K562 (cell line): Measurements from ENCODE around the gene SLC41A3. TPM values are rescaled to one million over a fixed set of nuclear protein-coding genes. Genes with fewer than 3 reads are reported as not detected.

Experiments used
- ATAC-seq: fragments of 200-7000 bp; cut with Tn5 transposase; 3 replicates; pipeline ENCODE4 v1.9.1; 2020; ENCODE audit warnings: moderate library complexity
- BruUV-seq: library from RNA; stranded (reverse); fragments of 400-500 nt; replicated peaks from 2 replicates; lab custom pipeline; 2021; lab: Mats Ljungman, UMichigan
- CTCF ChIA-PET: fragments of 300-600 bp; formaldehyde crosslinking; extraction: SDS; loops from one replicate; lab custom pipeline; 2021; ENCODE audit warnings: low intra/inter-chr PET ratio; lab: Yijun Ruan, JAX
- POLR2A ChIA-PET: fragments of 300-600, 350-650 bp; sonication (Branson Sonifier 250); formaldehyde crosslinking; extraction: SDS; loops from one replicate; lab custom pipeline; 2021; ENCODE audit warnings: antibody characterized with exemption, inconsistent platforms; lab: Yijun Ruan, JAX
- DNase-seq, 4 experiments: peaks; one replicate each; pipeline versions ENCODE4 v3.0.0 to v3.0.0-alpha.2; 2011 to 2018; ENCODE audit warnings: low spot score in 3 of 4, mixed read lengths in 3 of 4; ENCODE audit errors: extremely low read depth in 1 of 4
- FAIRE-seq: peaks from 2 replicates; lab custom pipeline; 2011; peaks lifted over from hg19 to GRCh38; lab: Jason Lieb, UNC
- H2AFZ ChIP-seq: 2 replicates; pipeline ENCODE4 v1.6.0; 2011; ENCODE audit warnings: low read depth, low read length, control low read depth, inconsistent platforms
- H3K27ac ChIP-seq: fragments of 200-600 bp; 3 replicates; pipeline ENCODE4 v1.8.0; 2011; ENCODE audit warnings: low read depth, mild to moderate bottlenecking, control low read depth, inconsistent platforms, low read length, moderate library complexity, mixed read lengths; ENCODE audit errors: extremely low read depth
- H3K27me3 ChIP-seq, 2 experiments: fragments of 300-600 bp in 1 of 2; 2 replicates in 1 of 2; 3 replicates in 1 of 2; pipeline versions ENCODE4 v1.6.0 to v1.8.0; 2011; ENCODE audit warnings: inconsistent platforms in 2 of 2, low read length in 2 of 2, mild to moderate bottlenecking in 1 of 2, mixed read lengths in 1 of 2, moderate library complexity in 1 of 2; ENCODE audit not compliant: control insufficient read depth in 2 of 2, insufficient read depth in 2 of 2
- H3K36me3 ChIP-seq: fragments of 300-600 bp; 3 replicates; pipeline ENCODE4 v1.8.0; 2011; ENCODE audit warnings: mild to moderate bottlenecking, low read length, inconsistent platforms; ENCODE audit not compliant: control insufficient read depth, insufficient read depth
- H3K4me1 ChIP-seq, 2 experiments: fragments of 200-600 bp in 1 of 2; replicated peaks in 1 of 2; 2 replicates in 1 of 2; 3 replicates in 1 of 2; pipeline versions ENCODE4 v1.5.1 to v1.8.0; 2011; ENCODE audit warnings: inconsistent platforms in 2 of 2, low read length in 2 of 2, mild to moderate bottlenecking in 1 of 2, mixed read lengths in 1 of 2, moderate library complexity in 1 of 2; ENCODE audit not compliant: control insufficient read depth in 2 of 2, insufficient read depth in 2 of 2
- H3K4me2 ChIP-seq: 2 replicates; pipeline ENCODE4 v1.6.1; 2011; ENCODE audit warnings: low read length, control low read depth, inconsistent platforms, mixed read lengths; ENCODE audit not compliant: insufficient read depth
- H3K4me3 ChIP-seq: fragments of 200-600 bp; sonication (generic), shearing (Covaris generic); 2 replicates; pipeline ENCODE4 v1.5.1; 2016; ENCODE audit warnings: control low read depth, inconsistent platforms
- H3K79me2 ChIP-seq: fragments of 200-600 bp; 3 replicates; pipeline ENCODE4 v1.8.0; 2011; ENCODE audit warnings: low read length, inconsistent platforms; ENCODE audit not compliant: control insufficient read depth, insufficient read depth
- H3K9ac ChIP-seq, 2 experiments: 2 replicates each; pipeline versions ENCODE4 v1.6.0 to v1.6.1; 2011; ENCODE audit warnings: low read depth in 2 of 2, low read length in 2 of 2, control low read depth in 1 of 2, inconsistent platforms in 1 of 2, mild to moderate bottlenecking in 1 of 2, mixed read lengths in 1 of 2; ENCODE audit not compliant: insufficient read depth in 1 of 2
- H3K9me1 ChIP-seq: one replicate; pipeline ENCODE4 v1.6.0; 2011; ENCODE audit warnings: inconsistent platforms, mild to moderate bottlenecking, low read length, moderate library complexity; ENCODE audit not compliant: control insufficient read depth, insufficient read depth
- H3K9me3 ChIP-seq: replicated peaks from 2 replicates; pipeline ENCODE4 v1.5.1; 2011; ENCODE audit warnings: low read depth, low read length, inconsistent platforms; ENCODE audit not compliant: control insufficient read depth, insufficient read depth
- H4K20me1 ChIP-seq: replicated peaks from 2 replicates; pipeline ENCODE4 v1.6.1; 2011; ENCODE audit warnings: low read length, inconsistent platforms, mixed read lengths; ENCODE audit not compliant: control insufficient read depth, insufficient read depth
- FUS ChIP-seq: fragments of 200-400 bp; formaldehyde crosslinking; optimal IDR thresholded peaks from 2 replicates; pipeline ENCODE3; 2017; ENCODE audit warnings: low read depth, low read length
- MECOM ChIP-seq: fragments of 250-450 bp; sonication (Bioruptor Pico); IDR thresholded peaks from 2 replicates; pipeline ENCODE4 v1.8.0; 2022; ENCODE audit warnings: inconsistent platforms
- NBN ChIP-seq: fragments of 450-650 bp; IDR thresholded peaks from 2 replicates; pipeline ENCODE4 v1.6.1; 2016; ENCODE audit warnings: low read depth, mild to moderate bottlenecking
- PHF20 ChIP-seq: fragments of 450-650 bp; IDR thresholded peaks from 2 replicates; pipeline ENCODE4 v1.6.1; 2018; ENCODE audit not compliant: partially characterized antibody
- U2AF2 ChIP-seq: fragments of 200-400 bp; formaldehyde crosslinking; optimal IDR thresholded peaks from 2 replicates; pipeline ENCODE3; 2017; ENCODE audit warnings: low read depth, mild to moderate bottlenecking, low read length
- YY1 ChIP-seq, 3 experiments: IDR thresholded peaks; 2 replicates each; pipeline ENCODE4 v1.6.1; 2011; ENCODE audit warnings: low read length in 2 of 3, mild to moderate bottlenecking in 2 of 3, moderate library complexity in 2 of 3, borderline replicate concordance in 1 of 3, control low read depth in 1 of 3, low read depth in 1 of 3; ENCODE audit not compliant: insufficient read depth in 3 of 3, insufficient replicate concordance in 2 of 3, control insufficient read depth in 1 of 3, insufficient read length in 1 of 3; ENCODE audit errors: extremely low read depth in 1 of 3
- WGBS: fragments of 100-300 bp; shearing (Covaris generic); methylation state at CpG from one replicate; pipeline ENCODE4 v1.1.6; 2016; ENCODE audit warnings: low coverage, mixed read lengths; ENCODE audit not compliant: insufficient coverage; ENCODE audit errors: missing lambda C conversion rate; 5-methylcytosine and 5-hydroxymethylcytosine counted together
- in situ Hi-C: fragments of 300-500 bp; cut with MboI; formaldehyde crosslinking; loops from 4 replicates; pipeline ENCODE4 v1.15.0; 2018; ENCODE audit warnings: inconsistent platforms, mixed read lengths
- intact Hi-C: fragments of 100-400 bp; cut with micrococcal nuclease; formaldehyde crosslinking; loops from 2 replicates; pipeline ENCODE4 v1.14.2; 2022
- polyA plus RNA-seq, 8 experiments: library from polyadenylated mRNA; depleted of rRNA in 4 of 8; stranded (reverse) in 5 of 8; unstranded in 3 of 8; fragments of >200 nt; fragmentation: Nextera tagmentation in 2 of 8; fragmentation: Illumina TruSeq in 1 of 8; extraction: Ambion mirVana in 2 of 8; extraction: Trizol in 1 of 8; gene quantifications; 2 replicates each; pipeline versions ENCODE4 v1.2.1 to v1.2.3, GENCODE V29; 2011 to 2014; ENCODE audit warnings: inconsistent platforms in 1 of 8, missing spikeins in 1 of 8
- total RNA-seq, 7 experiments: library from RNA; depleted of rRNA in 6 of 7; stranded (reverse); fragments of >200 nt in 6 of 7; fragmentation: Illumina TruSeq in 2 of 7; extraction: Trizol in 2 of 7; gene quantifications; 2 replicates each; pipeline versions ENCODE4 v1.2.1 to v1.2.3, GENCODE V29; 2011 to 2021; ENCODE audit warnings: low replicate concordance in 1 of 7
- TF ChIP-seq, protein P1 (sequence below): fragments of 450-650 bp; formaldehyde crosslinking; IDR thresholded peaks from 2 replicates; pipeline ENCODE4 v1.4.0; 2020; ENCODE audit warnings: mild to moderate bottlenecking, moderate library complexity
- TF ChIP-seq, protein P2 (sequence below): fragments of 250-450 bp; sonication (Bioruptor Pico); IDR thresholded peaks from 2 replicates; pipeline ENCODE4 v1.4.0; 2020
- TF ChIP-seq, protein P3 (sequence below), 2 experiments: fragments of 200-800 bp in 1 of 2; sonication (Bioruptor generic) in 1 of 2; sonication (generic) in 1 of 2; formaldehyde crosslinking in 1 of 2; IDR thresholded peaks in 1 of 2; conservative IDR thresholded peaks in 1 of 2; 2 replicates each; pipeline versions ENCODE4 v1.5.0 to v1.6.1; 2016 to 2020; ENCODE audit warnings: missing compliant biosample characterization in 1 of 2, missing genetic modification characterization in 1 of 2, missing genetic modification reagents in 1 of 2
- TF ChIP-seq, protein P4 (sequence below), 3 experiments: fragments of 200-800 bp in 1 of 3; fragments of 250-450 bp in 1 of 3; fragments of 450-650 bp in 1 of 3; sonication (Bioruptor Pico) in 1 of 3; sonication (Bioruptor generic) in 1 of 3; formaldehyde crosslinking in 1 of 3; IDR thresholded peaks; 2 replicates each; pipeline versions ENCODE4 v1.6.1 to v1.8.0; 2016 to 2022; ENCODE audit warnings: mild to moderate bottlenecking in 2 of 3, missing genetic modification characterization in 2 of 3, missing compliant biosample characterization in 1 of 3, moderate library complexity in 1 of 3

SLC41A3 gene
- total and polyA plus RNA-seq, 9 of the 15 experiments (the other 6 are each of a cell fraction or from before 2014, with no cell fraction given): 4.1 to 20.7 (median 11.2) TPM

DNA sequence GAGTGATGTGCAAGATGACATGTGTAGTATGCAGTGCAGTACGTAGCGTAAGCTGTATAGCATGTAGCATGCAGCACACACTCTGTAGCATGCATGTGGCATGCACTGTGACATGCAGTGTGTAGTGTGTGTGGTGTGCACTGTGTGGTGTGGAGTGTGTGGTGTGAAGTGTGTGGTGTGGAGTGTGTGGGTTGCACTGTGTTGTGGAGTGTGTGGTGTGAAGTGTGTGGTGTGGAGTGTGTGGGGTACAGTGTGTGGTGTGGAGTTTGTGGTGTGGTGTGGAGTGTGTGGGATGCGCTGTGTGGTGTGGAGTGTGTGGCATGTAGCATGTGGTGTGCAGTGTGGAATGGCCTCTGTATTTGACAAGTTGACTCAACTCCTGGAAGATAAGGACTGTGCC is 75.7 kb downstream of the SLC41A3 start (continued):
- no peak for TF ChIP-seq YY1 (IDR thresholded peaks at IDR 0.05; ENCODE audit: borderline replicate concordance in 1 of 3, control insufficient read depth in 1 of 3, extremely low read depth in 1 of 3, insufficient read depth in 3 of 3, insufficient read length in 1 of 3, insufficient replicate concordance in 2 of 3, low read depth in 1 of 3, low read length in 2 of 3)
- no peak for TF ChIP-seq PHF20
- TF ChIP-seq, protein P1, sequence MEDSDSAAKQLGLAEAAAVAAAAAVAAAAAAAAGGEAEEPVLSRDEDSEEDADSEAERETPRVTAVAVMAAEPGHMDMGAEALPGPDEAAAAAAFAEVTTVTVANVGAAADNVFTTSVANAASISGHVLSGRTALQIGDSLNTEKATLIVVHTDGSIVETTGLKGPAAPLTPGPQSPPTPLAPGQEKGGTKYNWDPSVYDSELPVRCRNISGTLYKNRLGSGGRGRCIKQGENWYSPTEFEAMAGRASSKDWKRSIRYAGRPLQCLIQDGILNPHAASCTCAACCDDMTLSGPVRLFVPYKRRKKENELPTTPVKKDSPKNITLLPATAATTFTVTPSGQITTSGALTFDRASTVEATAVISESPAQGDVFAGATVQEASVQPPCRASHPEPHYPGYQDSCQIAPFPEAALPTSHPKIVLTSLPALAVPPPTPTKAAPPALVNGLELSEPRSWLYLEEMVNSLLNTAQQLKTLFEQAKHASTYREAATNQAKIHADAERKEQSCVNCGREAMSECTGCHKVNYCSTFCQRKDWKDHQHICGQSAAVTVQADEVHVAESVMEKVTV (CRISPR knock-in tag): no peak
- TF ChIP-seq MECOM (CRISPR knock-in tag): no peak

DNA sequence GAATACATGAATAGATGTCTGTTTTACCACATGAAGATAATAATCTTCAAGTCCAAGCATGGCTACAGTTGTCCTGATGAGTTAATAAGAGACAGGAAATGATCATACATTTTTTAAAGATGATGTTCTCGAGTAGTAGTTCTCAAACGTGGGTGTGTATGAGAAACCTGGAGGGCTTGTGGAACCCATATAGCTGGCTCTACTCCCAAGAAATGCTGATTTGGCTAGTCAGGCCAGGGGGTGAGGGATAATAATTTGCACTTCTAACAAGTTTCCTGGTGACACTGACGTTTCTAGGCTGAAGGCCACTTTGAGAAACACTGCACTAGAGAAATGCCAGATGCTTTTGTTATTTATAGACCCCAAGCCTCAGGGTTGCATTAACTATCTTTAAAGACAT is 78.0 kb downstream of the SLC41A3 start:
- in situ Hi-C loops: no loop called here
- Histone ChIP-seq H3K9me3 (no peaks in the 10 kb centered on the region), H2AFZ (no peak overlapping the region), H3K4me1 (no peaks in the 10 kb centered on the region; a peak in 1 of 5 replicates), H3K79me2 (no peaks in the 10 kb centered on the region), H3K4me2 (no peak overlapping the region), H4K20me1 (no peaks in the 10 kb centered on the region), H3K9me1 (no peaks in the 10 kb centered on the region), H3K4me3 (no peak overlapping the region), H3K27ac (no peak overlapping the region), H3K27me3 (no peaks in the 10 kb centered on the region), H3K36me3 (peaks cover 2% of the 10 kb centered on the region; the same call in 1 of the 3 replicates), H3K9ac (no peak overlapping the region)
- POLR2A ChIA-PET: no interaction called here
- intact Hi-C loops: no loop called here
- DNase-seq (no peak), ATAC-seq (no peak), FAIRE-seq (no peak)
- BruUV-seq: no TSS peak
- WGBS: 4% methylated on average over 3 of the region's 3 CpGs
- CTCF ChIA-PET: no interaction called here
- TF ChIP-seq, protein P2, sequence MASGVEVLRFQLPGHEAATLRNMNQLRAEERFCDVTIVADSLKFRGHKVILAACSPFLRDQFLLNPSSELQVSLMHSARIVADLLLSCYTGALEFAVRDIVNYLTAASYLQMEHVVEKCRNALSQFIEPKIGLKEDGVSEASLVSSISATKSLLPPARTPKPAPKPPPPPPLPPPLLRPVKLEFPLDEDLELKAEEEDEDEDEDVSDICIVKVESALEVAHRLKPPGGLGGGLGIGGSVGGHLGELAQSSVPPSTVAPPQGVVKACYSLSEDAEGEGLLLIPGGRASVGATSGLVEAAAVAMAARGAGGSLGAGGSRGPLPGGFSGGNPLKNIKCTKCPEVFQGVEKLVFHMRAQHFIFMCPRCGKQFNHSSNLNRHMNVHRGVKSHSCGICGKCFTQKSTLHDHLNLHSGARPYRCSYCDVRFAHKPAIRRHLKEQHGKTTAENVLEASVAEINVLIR (CRISPR knock-in tag): no peak
- TF ChIP-seq U2AF2 (no peak), FUS (no peak), NBN (no peak)
- TF ChIP-seq, protein P3, sequence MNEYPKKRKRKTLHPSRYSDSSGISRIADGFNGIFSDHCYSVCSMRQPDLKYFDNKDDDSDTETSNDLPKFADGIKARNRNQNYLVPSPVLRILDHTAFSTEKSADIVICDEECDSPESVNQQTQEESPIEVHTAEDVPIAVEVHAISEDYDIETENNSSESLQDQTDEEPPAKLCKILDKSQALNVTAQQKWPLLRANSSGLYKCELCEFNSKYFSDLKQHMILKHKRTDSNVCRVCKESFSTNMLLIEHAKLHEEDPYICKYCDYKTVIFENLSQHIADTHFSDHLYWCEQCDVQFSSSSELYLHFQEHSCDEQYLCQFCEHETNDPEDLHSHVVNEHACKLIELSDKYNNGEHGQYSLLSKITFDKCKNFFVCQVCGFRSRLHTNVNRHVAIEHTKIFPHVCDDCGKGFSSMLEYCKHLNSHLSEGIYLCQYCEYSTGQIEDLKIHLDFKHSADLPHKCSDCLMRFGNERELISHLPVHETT (CRISPR knock-in tag; conservative IDR thresholded peaks at IDR 0.05 in 1 of 2, IDR thresholded peaks at IDR 0.05 in 1 of 2): no peak
- TF ChIP-seq, protein P4, sequence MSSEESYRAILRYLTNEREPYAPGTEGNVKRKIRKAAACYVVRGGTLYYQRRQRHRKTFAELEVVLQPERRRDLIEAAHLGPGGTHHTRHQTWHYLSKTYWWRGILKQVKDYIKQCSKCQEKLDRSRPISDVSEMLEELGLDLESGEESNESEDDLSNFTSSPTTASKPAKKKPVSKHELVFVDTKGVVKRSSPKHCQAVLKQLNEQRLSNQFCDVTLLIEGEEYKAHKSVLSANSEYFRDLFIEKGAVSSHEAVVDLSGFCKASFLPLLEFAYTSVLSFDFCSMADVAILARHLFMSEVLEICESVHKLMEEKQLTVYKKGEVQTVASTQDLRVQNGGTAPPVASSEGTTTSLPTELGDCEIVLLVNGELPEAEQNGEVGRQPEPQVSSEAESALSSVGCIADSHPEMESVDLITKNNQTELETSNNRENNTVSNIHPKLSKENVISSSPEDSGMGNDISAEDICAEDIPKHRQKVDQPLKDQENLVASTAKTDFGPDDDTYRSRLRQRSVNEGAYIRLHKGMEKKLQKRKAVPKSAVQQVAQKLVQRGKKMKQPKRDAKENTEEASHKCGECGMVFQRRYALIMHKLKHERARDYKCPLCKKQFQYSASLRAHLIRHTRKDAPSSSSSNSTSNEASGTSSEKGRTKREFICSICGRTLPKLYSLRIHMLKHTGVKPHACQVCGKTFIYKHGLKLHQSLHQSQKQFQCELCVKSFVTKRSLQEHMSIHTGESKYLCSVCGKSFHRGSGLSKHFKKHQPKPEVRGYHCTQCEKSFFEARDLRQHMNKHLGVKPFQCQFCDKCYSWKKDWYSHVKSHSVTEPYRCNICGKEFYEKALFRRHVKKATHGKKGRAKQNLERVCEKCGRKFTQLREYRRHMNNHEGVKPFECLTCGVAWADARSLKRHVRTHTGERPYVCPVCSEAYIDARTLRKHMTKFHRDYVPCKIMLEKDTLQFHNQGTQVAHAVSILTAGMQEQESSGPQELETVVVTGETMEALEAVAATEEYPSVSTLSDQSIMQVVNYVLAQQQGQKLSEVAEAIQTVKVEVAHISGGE (CRISPR knock-in tag; IDR thresholded peaks at IDR 0.05): no peak
